HepG2 (cell line): ENCODE results near the gene PARD3. TPM values are rescaled to one million over a fixed set of nuclear protein-coding genes. Genes with fewer than 3 reads are reported as not detected.
"Not testable (repeated sequence)": the region's sequence is repeated elsewhere in the genome, so short reads cannot be mapped to it uniquely, and the experiment has no call there.

Experiments
- ATAC-seq: fragments of 200-7000 bp; cut with Tn5 transposase; 3 replicates; pipeline ENCODE4 v1.9.1; 2020; ENCODE audit warnings: mild to moderate bottlenecking, moderate library complexity
- BruUV-seq: library from RNA; stranded (reverse); fragments of 400-500 nt; replicated peaks from 2 replicates; lab custom pipeline; 2021; lab: Mats Ljungman, UMichigan
- CTCF ChIA-PET: fragments of 300-600 bp; formaldehyde crosslinking; extraction: SDS; loops from one replicate; lab custom pipeline; 2021; ENCODE audit warnings: low total read pairs, inconsistent platforms, low intra/inter-chr PET ratio; lab: Yijun Ruan, JAX
- POLR2A ChIA-PET: fragments of 350-600 bp; sonication (Branson Sonifier 250); formaldehyde crosslinking; loops from one replicate; lab custom pipeline; 2020; ENCODE audit warnings: antibody characterized with exemption, inconsistent platforms; lab: Yijun Ruan, JAX
- DNase-seq: peaks from one replicate; pipeline ENCODE4 v3.0.0-alpha.2; 2015; ENCODE audit warnings: low spot score
- FAIRE-seq: peaks from 3 replicates; lab custom pipeline; 2011; peaks lifted over from hg19 to GRCh38; lab: Jason Lieb, UNC
- H2AFZ ChIP-seq: one replicate; pipeline ENCODE4 v1.6.1; 2011; ENCODE audit warnings: low read length, inconsistent platforms
- H3K27ac ChIP-seq: fragments of 300-600 bp; 3 replicates; pipeline ENCODE4 v1.8.0; 2011; ENCODE audit warnings: mixed run types, mild to moderate bottlenecking, mixed read lengths, low read length, inconsistent platforms; ENCODE audit not compliant: insufficient read depth; ENCODE audit errors: extremely low read length
- H3K27me3 ChIP-seq, 2 experiments: fragments of 200-600 bp in 1 of 2; 2 replicates in 1 of 2; 3 replicates in 1 of 2; pipeline versions ENCODE4 v1.6.0 to v1.8.0; 2011; ENCODE audit warnings: low read length in 2 of 2, mild to moderate bottlenecking in 2 of 2, moderate library complexity in 2 of 2, inconsistent platforms in 1 of 2; ENCODE audit not compliant: insufficient read depth in 2 of 2, control insufficient read depth in 1 of 2
- H3K36me3 ChIP-seq, 2 experiments: fragments of 200-600 bp in 1 of 2; replicated peaks in 1 of 2; 2 replicates in 1 of 2; 3 replicates in 1 of 2; pipeline versions ENCODE4 v1.5.1 to v1.8.0; 2011; ENCODE audit warnings: low read length in 2 of 2, inconsistent platforms in 1 of 2; ENCODE audit not compliant: insufficient read depth in 2 of 2, control insufficient read depth in 1 of 2
- H3K4me1 ChIP-seq: 2 replicates; pipeline ENCODE4 v1.5.1; 2012; ENCODE audit warnings: low read length, inconsistent platforms; ENCODE audit not compliant: insufficient read depth
- H3K4me2 ChIP-seq: 2 replicates; pipeline ENCODE4 v1.6.0; 2011; ENCODE audit warnings: low read depth, low read length, inconsistent platforms
- H3K4me3 ChIP-seq, 3 experiments: fragments of 200-600 bp in 1 of 3; sonication (generic), shearing (Covaris generic) in 1 of 3; replicated peaks in 1 of 3; 2 replicates each; pipeline ENCODE4 v1.5.1; 2011 to 2016; ENCODE audit warnings: low read length in 3 of 3, inconsistent platforms in 2 of 3, low read depth in 2 of 3, mild to moderate bottlenecking in 2 of 3, control low read depth in 1 of 3, mixed read lengths in 1 of 3; ENCODE audit not compliant: insufficient read depth in 1 of 3
- H3K79me2 ChIP-seq: one replicate; pipeline ENCODE4 v1.6.1; 2011; ENCODE audit warnings: low read length, inconsistent platforms; ENCODE audit not compliant: insufficient read depth
- H3K9ac ChIP-seq: 2 replicates; pipeline ENCODE4 v1.6.0; 2011; ENCODE audit warnings: mild to moderate bottlenecking, low read depth, low read length, inconsistent platforms; ENCODE audit not compliant: insufficient read depth
- H3K9me3 ChIP-seq: 2 replicates; pipeline ENCODE4 v1.5.1; 2012; ENCODE audit warnings: mild to moderate bottlenecking, low read length
- H4K20me1 ChIP-seq: 2 replicates; pipeline ENCODE4 v1.6.0; 2011; ENCODE audit warnings: inconsistent platforms, mild to moderate bottlenecking, low read length, moderate library complexity; ENCODE audit not compliant: insufficient read depth
- RAD51 ChIP-seq: fragments of 450-650 bp; IDR thresholded peaks from 2 replicates; pipeline ENCODE4 v1.6.1; 2016; ENCODE audit warnings: borderline replicate concordance
- RARA ChIP-seq: IDR thresholded peaks from 2 replicates; pipeline ENCODE4 v1.6.1; 2016; ENCODE audit warnings: missing genetic modification reagents, missing compliant biosample characterization
- SMAD9 ChIP-seq: sonication (generic); formaldehyde crosslinking; IDR thresholded peaks from 2 replicates; pipeline ENCODE4 v1.5.1; 2020; ENCODE audit warnings: mild to moderate bottlenecking, missing genetic modification reagents
- ZBTB43 ChIP-seq: sonication (generic); formaldehyde crosslinking; conservative IDR thresholded peaks from 2 replicates; pipeline ENCODE4 v1.4.0; 2020; ENCODE audit warnings: missing genetic modification reagents
- ZNF460 ChIP-seq: sonication (generic); formaldehyde crosslinking; IDR thresholded peaks from 2 replicates; pipeline ENCODE4 v1.5.1; 2020; ENCODE audit warnings: missing genetic modification reagents, mild to moderate bottlenecking, borderline replicate concordance
- ZNF83 ChIP-seq: sonication (generic); formaldehyde crosslinking; IDR thresholded peaks from 2 replicates; pipeline ENCODE4 v1.4.0; 2020; ENCODE audit warnings: missing genetic modification reagents, mild to moderate bottlenecking, borderline replicate concordance
- WGBS: methylation state at CpG from one replicate; pipeline ENCODE4 v1.1.6; 2017; ENCODE audit warnings: low lambda C conversion rate; 5-methylcytosine and 5-hydroxymethylcytosine counted together
- in situ Hi-C: cut with HindIII; loops from 2 replicates; pipeline ENCODE4 v1.10.0; 2017; ENCODE audit warnings: low pct_unique_long_range_greater_than_20kb; ENCODE audit not compliant: extremely low pct_ligation_motif_present
- intact Hi-C: fragments of 100-400 bp; cut with micrococcal nuclease; formaldehyde crosslinking; loops from one replicate; pipeline ENCODE4 v1.10.0; 2022; ENCODE audit not compliant: unreplicated experiment
- polyA plus RNA-seq, 8 experiments: library from polyadenylated mRNA; depleted of rRNA in 3 of 8; stranded (reverse) in 7 of 8; unstranded in 1 of 8; fragments of >200 nt; fragmentation: Illumina TruSeq in 4 of 8; extraction: Trizol in 4 of 8; gene quantifications; 2 replicates each; pipeline versions ENCODE4 v1.2.1 to v1.2.3, GENCODE V29; 2011 to 2016; ENCODE audit warnings: low read depth in 4 of 8, missing spikeins in 1 of 8, mixed read lengths in 1 of 8; ENCODE audit not compliant: insufficient read depth in 1 of 8
- total RNA-seq, 5 experiments: library from RNA; depleted of rRNA; stranded (reverse); fragments of >200 nt; fragmentation: Illumina TruSeq; extraction: Trizol; gene quantifications; 2 replicates each; pipeline ENCODE4 v1.2.3, GENCODE V29; 2016; ENCODE audit warnings: low read depth in 1 of 5

Gene PARD3
- total and polyA plus RNA-seq, 2 of the 13 experiments (the other 11 are each of a cell fraction or from before 2014, with no cell fraction given) = 40.9 to 60.0 TPM

- DNase-seq (no peak), FAIRE-seq (no peak)
- Histone ChIP-seq H3K9ac (no peak overlapping the region), H2AFZ (no peak overlapping the region), H3K9me3 (no peaks in the 10 kb centered on the region), H3K4me1 (no peaks in the 10 kb centered on the region), H3K4me3 (no peak overlapping the region), H3K27ac (no peak overlapping the region), H3K79me2 (no peaks in the 10 kb centered on the region), H4K20me1 (no peaks in the 10 kb centered on the region)
- BruUV-seq = no TSS peak
- WGBS = 93% methylated on average over 1 of the region's 1 CpG
- CTCF ChIA-PET = no interaction called here
- intact Hi-C loops = no loop called here
- no peak for TF ChIP-seq ZNF460
- TF ChIP-seq ZBTB43 (CRISPR knock-in tag) = no peak
- no peak for TF ChIP-seq ZNF83 (CRISPR knock-in tag)
- TF ChIP-seq SMAD9 (CRISPR knock-in tag) = no peak
- TF ChIP-seq, all 625 proteins: peak for 0
- no peak overlapping the region for H3K4me2 ChIP-seq
- H3K27me3 ChIP-seq = no peaks in the 10 kb centered on the region
- in situ Hi-C loops = no loop called here
- POLR2A ChIA-PET = no interaction called here
- H3K36me3 ChIP-seq = no peaks in the 10 kb centered on the region
- ATAC-seq = no peak
These were observed 541.8 kb downstream of the PARD3 start for GRCh38 chr10:34273340-34273739.

GRCh38 chr10:34272316-34272715 lies 542.8 kb downstream of the PARD3 start:
- intact Hi-C loops (no loop called here), in situ Hi-C loops (no loop called here)
- Histone ChIP-seq H3K36me3 (no peaks in the 10 kb centered on the region), H3K79me2 (no peaks in the 10 kb centered on the region), H3K4me2 (no peak overlapping the region), H3K27ac (no peak overlapping the region), H3K4me3 (no peak overlapping the region), H4K20me1 (no peaks in the 10 kb centered on the region), H3K9me3 (no peaks in the 10 kb centered on the region), H2AFZ (no peak overlapping the region), H3K4me1 (no peaks in the 10 kb centered on the region), H3K9ac (no peak overlapping the region), H3K27me3 (no peaks in the 10 kb centered on the region)
- ATAC-seq = no peak
- WGBS = 96% methylated on average over 3 of the region's 3 CpGs
- ChIA-PET POLR2A (no interaction called here), CTCF (no interaction called here)
- no peak for FAIRE-seq
- DNase-seq = no peak
- BruUV-seq = no TSS peak
- TF ChIP-seq RARA (no peak), RAD51 (no peak)

GRCh38 chr10:34268410-34268809 lies 546.7 kb downstream of the PARD3 start:
- H3K4me1 ChIP-seq, H3K4me2 ChIP-seq, H3K9me3 ChIP-seq, in situ Hi-C loops, H3K4me3 ChIP-seq, ATAC-seq, BruUV-seq, H3K27ac ChIP-seq, H3K79me2 ChIP-seq, FAIRE-seq, CTCF ChIA-PET, H3K9ac ChIP-seq, POLR2A ChIA-PET, H3K27me3 ChIP-seq, H2AFZ ChIP-seq, DNase-seq, H3K36me3 ChIP-seq, intact Hi-C loops, H4K20me1 ChIP-seq: not testable (repeated sequence)
- WGBS = 96% methylated on average over 1 of the region's 2 CpGs
